GM23338 (cell line): ENCODE results near the gene CHRM4.

Source experiments
- CREB1 ChIP-seq: fragments of 250-450 bp; sonication (Bioruptor Pico); IDR thresholded peaks from 2 replicates; pipeline ENCODE4 v1.5.0; 2020; ENCODE audit warnings: low read depth, mild to moderate bottlenecking, moderate library complexity
- CTCF ChIP-seq, 2 experiments: fragments of 200-600 bp in 1 of 2; sonication (generic) in 1 of 2; conservative IDR thresholded peaks; 2 replicates each; pipeline versions ENCODE4 v1.5.1 to v1.6.1; 2016 to 2017; ENCODE audit warnings: antibody characterized with exemption in 2 of 2, low read depth in 2 of 2, mild to moderate bottlenecking in 2 of 2, moderate library complexity in 1 of 2
- EZH2 ChIP-seq: fragments of 200-600 bp; sonication (generic); IDR thresholded peaks from one replicate; pipeline ENCODE4 v1.8.0; 2017; ENCODE audit warnings: antibody characterized with exemption, mild to moderate bottlenecking, low read depth; ENCODE audit not compliant: unreplicated experiment
- EZH2phosphoT487 ChIP-seq: fragments of 200-600 bp; sonication (generic); IDR thresholded peaks from one replicate; pipeline ENCODE4 v1.8.1; 2018; ENCODE audit warnings: antibody characterized with exemption; ENCODE audit not compliant: unreplicated experiment
- JUNB ChIP-seq: IDR thresholded peaks from one replicate; pipeline ENCODE4 v1.6.1; 2016; ENCODE audit warnings: antibody characterized with exemption; ENCODE audit not compliant: unreplicated experiment
- NANOG ChIP-seq: IDR thresholded peaks from 2 replicates; pipeline ENCODE4 v1.6.1; 2016; ENCODE audit warnings: antibody characterized with exemption, borderline replicate concordance
- POLR2AphosphoS5 ChIP-seq: IDR thresholded peaks from 2 replicates; pipeline ENCODE4 v1.6.1; 2016; ENCODE audit warnings: antibody characterized with exemption, low read depth
- ZNF114 ChIP-seq: fragments of 250-450 bp; sonication (Bioruptor Pico); IDR thresholded peaks from 2 replicates; pipeline ENCODE4 v1.5.0; 2020; ENCODE audit warnings: mild to moderate bottlenecking, moderate library complexity
- ZNF331 ChIP-seq: fragments of 250-450 bp; sonication (Bioruptor Pico); IDR thresholded peaks from 2 replicates; pipeline ENCODE4 v1.5.0; 2020; ENCODE audit warnings: low read depth, mild to moderate bottlenecking, moderate library complexity
- ZNF462 ChIP-seq: fragments of 250-450 bp; sonication (Bioruptor Pico); IDR thresholded peaks from 2 replicates; pipeline ENCODE4 v1.5.0; 2020; ENCODE audit warnings: mild to moderate bottlenecking, moderate library complexity
- TF ChIP-seq, protein P1 (sequence below): IDR thresholded peaks from one replicate; pipeline ENCODE4 v1.6.1; 2018; ENCODE audit warnings: antibody characterized with exemption; ENCODE audit not compliant: unreplicated experiment

- TF ChIP-seq CTCF (conservative IDR thresholded peaks at IDR 0.05; ENCODE audit: low read depth in 2 of 2) = no peak
- TF ChIP-seq POLR2AphosphoS5 = no peak
- TF ChIP-seq, protein P1, sequence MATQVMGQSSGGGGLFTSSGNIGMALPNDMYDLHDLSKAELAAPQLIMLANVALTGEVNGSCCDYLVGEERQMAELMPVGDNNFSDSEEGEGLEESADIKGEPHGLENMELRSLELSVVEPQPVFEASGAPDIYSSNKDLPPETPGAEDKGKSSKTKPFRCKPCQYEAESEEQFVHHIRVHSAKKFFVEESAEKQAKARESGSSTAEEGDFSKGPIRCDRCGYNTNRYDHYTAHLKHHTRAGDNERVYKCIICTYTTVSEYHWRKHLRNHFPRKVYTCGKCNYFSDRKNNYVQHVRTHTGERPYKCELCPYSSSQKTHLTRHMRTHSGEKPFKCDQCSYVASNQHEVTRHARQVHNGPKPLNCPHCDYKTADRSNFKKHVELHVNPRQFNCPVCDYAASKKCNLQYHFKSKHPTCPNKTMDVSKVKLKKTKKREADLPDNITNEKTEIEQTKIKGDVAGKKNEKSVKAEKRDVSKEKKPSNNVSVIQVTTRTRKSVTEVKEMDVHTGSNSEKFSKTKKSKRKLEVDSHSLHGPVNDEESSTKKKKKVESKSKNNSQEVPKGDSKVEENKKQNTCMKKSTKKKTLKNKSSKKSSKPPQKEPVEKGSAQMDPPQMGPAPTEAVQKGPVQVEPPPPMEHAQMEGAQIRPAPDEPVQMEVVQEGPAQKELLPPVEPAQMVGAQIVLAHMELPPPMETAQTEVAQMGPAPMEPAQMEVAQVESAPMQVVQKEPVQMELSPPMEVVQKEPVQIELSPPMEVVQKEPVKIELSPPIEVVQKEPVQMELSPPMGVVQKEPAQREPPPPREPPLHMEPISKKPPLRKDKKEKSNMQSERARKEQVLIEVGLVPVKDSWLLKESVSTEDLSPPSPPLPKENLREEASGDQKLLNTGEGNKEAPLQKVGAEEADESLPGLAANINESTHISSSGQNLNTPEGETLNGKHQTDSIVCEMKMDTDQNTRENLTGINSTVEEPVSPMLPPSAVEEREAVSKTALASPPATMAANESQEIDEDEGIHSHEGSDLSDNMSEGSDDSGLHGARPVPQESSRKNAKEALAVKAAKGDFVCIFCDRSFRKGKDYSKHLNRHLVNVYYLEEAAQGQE = no peak
- TF ChIP-seq CREB1 (CRISPR knock-in tag) = no peak
- no peak for TF ChIP-seq EZH2phosphoT487
- TF ChIP-seq ZNF331 (CRISPR knock-in tag) = no peak
- no peak for TF ChIP-seq EZH2
- TF ChIP-seq JUNB = no peak
- TF ChIP-seq NANOG = no peak
- TF ChIP-seq ZNF114 (CRISPR knock-in tag) = no peak
- no peak for TF ChIP-seq ZNF462
These were observed 30.1 kb downstream of the CHRM4 start for GRCh38 chr11:46361283-46362155.
